DND-41 (cell line): ENCODE measurements around the gene DENND6B.

Experiments used
- ATAC-seq: fragments of 200-7000 bp; cut with Tn5 transposase; 3 replicates; pipeline ENCODE4 v1.9.1; 2021; ENCODE audit warnings: low read depth; ENCODE audit not compliant: insufficient read depth
- DNase-seq: peaks from one replicate; pipeline ENCODE4 v3.0.0-alpha.2; 2020
- H2AFZ ChIP-seq: 2 replicates; pipeline ENCODE4 v1.6.0; 2012; ENCODE audit warnings: low read depth, low read length
- H3K27ac ChIP-seq: 2 replicates; pipeline ENCODE4 v1.5.1; 2012; ENCODE audit warnings: low read length, inconsistent platforms
- H3K27me3 ChIP-seq: fragments of 200-600 bp; sonication (generic); 2 replicates; pipeline ENCODE4 v1.6.0; 2012; ENCODE audit warnings: low read length, mild to moderate bottlenecking, inconsistent platforms; ENCODE audit not compliant: insufficient read depth, poor library complexity
- H3K36me3 ChIP-seq: 2 replicates; pipeline ENCODE4 v1.5.1; 2012; ENCODE audit warnings: low read length, inconsistent platforms; ENCODE audit not compliant: insufficient read depth
- H3K4me1 ChIP-seq: 2 replicates; pipeline ENCODE4 v1.5.1; 2012; ENCODE audit warnings: mild to moderate bottlenecking, low read length; ENCODE audit not compliant: insufficient read depth
- H3K4me2 ChIP-seq: 2 replicates; pipeline ENCODE4 v1.6.0; 2012; ENCODE audit warnings: mild to moderate bottlenecking, moderate library complexity, low read length, inconsistent platforms; ENCODE audit not compliant: insufficient read depth
- H3K4me3 ChIP-seq, 2 experiments: fragments of 200-600 bp in 1 of 2; shearing (Covaris generic) in 1 of 2; 2 replicates each; pipeline ENCODE4 v1.5.1; 2012 to 2016; ENCODE audit warnings: inconsistent platforms in 2 of 2, low read length in 2 of 2, mild to moderate bottlenecking in 2 of 2, low read depth in 1 of 2, moderate library complexity in 1 of 2
- H3K79me2 ChIP-seq: 2 replicates; pipeline ENCODE4 v1.6.0; 2012; ENCODE audit warnings: low read length, inconsistent platforms; ENCODE audit not compliant: insufficient read depth
- H3K9ac ChIP-seq: 2 replicates; pipeline ENCODE4 v1.6.0; 2012; ENCODE audit warnings: low read depth, mild to moderate bottlenecking, inconsistent platforms, low read length, moderate library complexity
- H3K9me3 ChIP-seq: 2 replicates; pipeline ENCODE4 v1.5.1; 2012; ENCODE audit warnings: low read length, moderate library complexity, mild to moderate bottlenecking, inconsistent platforms; ENCODE audit not compliant: insufficient read depth, severe bottlenecking
- H4K20me1 ChIP-seq: 2 replicates; pipeline ENCODE4 v1.6.0; 2012; ENCODE audit warnings: low read length; ENCODE audit not compliant: insufficient read depth
- CTCF ChIP-seq: IDR thresholded peaks from 2 replicates; pipeline ENCODE4 v1.5.1; 2012; ENCODE audit warnings: borderline replicate concordance, low read length, moderate library complexity, mild to moderate bottlenecking; ENCODE audit not compliant: poor library complexity, severe bottlenecking; ENCODE audit errors: extremely low read depth
- EZH2 ChIP-seq: IDR thresholded peaks from 3 replicates; pipeline ENCODE4 v1.6.1; 2012; ENCODE audit warnings: borderline replicate concordance, low read depth, mild to moderate bottlenecking, moderate library complexity, low read length, inconsistent platforms; ENCODE audit not compliant: severe bottlenecking

Gene DENND6B

GRCh38 chr22:50272044-50272802 is 54.6 kb downstream of the DENND6B start:
- no peak overlapping the region for H2AFZ ChIP-seq
- H3K79me2 ChIP-seq, result no peaks in the 10 kb centered on the region
- no peak overlapping the region for H3K9ac ChIP-seq
- peaks cover 15% of the 10 kb centered on the region for H3K27me3 ChIP-seq
- no peaks in the 10 kb centered on the region for H3K36me3 ChIP-seq
- H4K20me1 ChIP-seq, result peaks cover 6% of the 10 kb centered on the region; the same call in 1 of the 2 replicates
- ATAC-seq, result no peak
- H3K4me2 ChIP-seq, result 0 out of 2 replicates have a peak overlapping the region, but pooled peaks have one; percentile 71
- no peak overlapping the region for H3K4me3 ChIP-seq
- TF ChIP-seq EZH2, result no peak
- TF ChIP-seq CTCF, result no peak
- no peak for DNase-seq
- no peaks in the 10 kb centered on the region for H3K9me3 ChIP-seq
- peaks cover 28% of the 10 kb centered on the region for H3K4me1 ChIP-seq
- no peak overlapping the region for H3K27ac ChIP-seq

GRCh38 chr22:50271519-50271970 is 55.3 kb downstream of the DENND6B start:
- DNase-seq (peak; percentile 64), ATAC-seq (peak; percentile 25; the same call in 1 of the 3 replicates)
- peaks cover 28% of the 10 kb centered on the region for H3K4me1 ChIP-seq
- no peaks in the 10 kb centered on the region for H3K36me3 ChIP-seq
- H3K27ac ChIP-seq, result no peak overlapping the region
- H3K4me3 ChIP-seq, result peak overlapping the region in 1 of 2 experiments; percentile 53; a peak in 2 of 4 replicates
- peaks cover 6% of the 10 kb centered on the region for H4K20me1 ChIP-seq
- no peaks in the 10 kb centered on the region for H3K9me3 ChIP-seq
- H3K79me2 ChIP-seq, result no peaks in the 10 kb centered on the region
- H2AFZ ChIP-seq, result no peak overlapping the region
- peak overlapping the region; percentile 59; the same call in 1 of the 2 replicates for H3K9ac ChIP-seq
- peaks cover 15% of the 10 kb centered on the region for H3K27me3 ChIP-seq
- peak; percentile 68 for TF ChIP-seq EZH2
- peak; percentile 34 for TF ChIP-seq CTCF
- H3K4me2 ChIP-seq, result peak overlapping the region; percentile 71

GRCh38 chr22:50270666-50271394 is 56.0 kb downstream of the DENND6B start:
- Histone ChIP-seq H3K36me3 (no peaks in the 10 kb centered on the region), H3K4me3 (peak overlapping the region; percentile 28 to 53; a peak in 3 of 4 replicates), H3K9ac (peak overlapping the region; percentile 59), H3K4me1 (peaks cover 28% of the 10 kb centered on the region), H3K79me2 (no peaks in the 10 kb centered on the region), H3K4me2 (peak overlapping the region; percentile 71), H3K27ac (0 out of 2 replicates have a peak overlapping the region, but pooled peaks have one; percentile 0), H2AFZ (peak overlapping the region; percentile 6), H3K27me3 (peaks cover 15% of the 10 kb centered on the region), H3K9me3 (no peaks in the 10 kb centered on the region), H4K20me1 (peaks cover 6% of the 10 kb centered on the region)
- TF ChIP-seq CTCF (no peak), EZH2 (no peak)
- DNase-seq (peak; percentile 71), ATAC-seq (peak; percentile 67)
